Liver (tissue), 9 donors: ENCODE measurements around the gene MEIS2. TPM values are rescaled to one million over a fixed set of nuclear protein-coding genes. Genes with fewer than 3 reads are reported as not detected.

Experiments used
- DNase-seq: peaks from one replicate; pipeline ENCODE4 v3.0.0-alpha.2; 2017; ENCODE audit warnings: low spot score
- H3K27ac ChIP-seq, 2 donors: one replicate each; pipeline ENCODE4 v1.7.0; 2013; ENCODE audit warnings: inconsistent platforms in 2 of 2, low read length in 2 of 2, control low read depth in 1 of 2, low read depth in 1 of 2, mild to moderate bottlenecking in 1 of 2
- H3K27me3 ChIP-seq, 4 donors: one replicate each; pipeline versions ENCODE4 v1.6.1 to v1.7.0; 2013; ENCODE audit warnings: low read length in 3 of 4, inconsistent platforms in 1 of 4, mild to moderate bottlenecking in 1 of 4, moderate library complexity in 1 of 4; ENCODE audit not compliant: control insufficient read depth in 4 of 4, insufficient read depth in 4 of 4
- H3K36me3 ChIP-seq, 4 donors: one replicate each; pipeline versions ENCODE4 v1.6.1 to v1.7.0; 2013; ENCODE audit warnings: low read length in 3 of 4, mild to moderate bottlenecking in 3 of 4, low read depth in 1 of 4, moderate library complexity in 1 of 4; ENCODE audit not compliant: control insufficient read depth in 4 of 4, insufficient read depth in 3 of 4
- H3K4me1 ChIP-seq, 4 donors: one replicate each; pipeline versions ENCODE4 v1.6.1 to v1.7.0; 2013; ENCODE audit warnings: low read length in 3 of 4, mild to moderate bottlenecking in 3 of 4, moderate library complexity in 1 of 4; ENCODE audit not compliant: control insufficient read depth in 4 of 4, insufficient read depth in 4 of 4
- H3K4me3 ChIP-seq, 3 donors: one replicate each; pipeline versions ENCODE4 v1.6.1 to v1.7.0; 2013; ENCODE audit warnings: low read length in 3 of 3, control low read depth in 1 of 3, low read depth in 1 of 3, mild to moderate bottlenecking in 1 of 3
- H3K9ac ChIP-seq, 2 donors: one replicate each; pipeline ENCODE4 v1.7.0; 2013; ENCODE audit warnings: low read length in 2 of 2, mild to moderate bottlenecking in 2 of 2, moderate library complexity in 2 of 2, control low read depth in 1 of 2, low read depth in 1 of 2
- H3K9me3 ChIP-seq, 4 donors: one replicate each; pipeline versions ENCODE4 v1.6.1 to v1.7.0; 2013; ENCODE audit warnings: low read length in 3 of 4; ENCODE audit not compliant: control insufficient read depth in 4 of 4
- ATF3 ChIP-seq: IDR thresholded peaks from 2 replicates; pipeline ENCODE4 v1.6.1; 2016; ENCODE audit warnings: antibody characterized with exemption
- CTCF ChIP-seq: fragments of 150-350 bp; IDR thresholded peaks from 2 replicates; pipeline ENCODE4 v1.5.1; 2017; ENCODE audit warnings: improper control_type of control experiment, low read depth, low read length; ENCODE audit not compliant: missing input control
- EGR1 ChIP-seq, 2 donors: IDR thresholded peaks; 2 replicates each; pipeline ENCODE4 v1.6.1; 2016 to 2018; ENCODE audit warnings: antibody characterized with exemption in 2 of 2, low read depth in 2 of 2
- FOXA2 ChIP-seq: IDR thresholded peaks from 2 replicates; pipeline ENCODE4 v1.6.1; 2016; ENCODE audit warnings: antibody characterized with exemption
- HNF4A ChIP-seq, 2 donors: conservative IDR thresholded peaks; 2 replicates each; pipeline ENCODE4 v1.6.1; 2016; ENCODE audit warnings: antibody characterized with exemption in 2 of 2, mild to moderate bottlenecking in 2 of 2
- HNF4G ChIP-seq: IDR thresholded peaks from 2 replicates; pipeline ENCODE4 v1.6.1; 2016; ENCODE audit warnings: antibody characterized with exemption
- JUND ChIP-seq, 2 donors: IDR thresholded peaks; 2 replicates each; pipeline ENCODE4 v1.6.1; 2016; ENCODE audit warnings: antibody characterized with exemption in 2 of 2
- MAX ChIP-seq: IDR thresholded peaks from 2 replicates; pipeline ENCODE4 v1.6.1; 2016; ENCODE audit warnings: antibody characterized with exemption
- NR2F2 ChIP-seq: IDR thresholded peaks from 2 replicates; pipeline ENCODE4 v1.6.1; 2016; ENCODE audit warnings: antibody characterized with exemption
- RAD21 ChIP-seq, 2 donors: IDR thresholded peaks; 2 replicates each; pipeline ENCODE4 v1.6.1; 2016; ENCODE audit warnings: antibody characterized with exemption in 2 of 2, mild to moderate bottlenecking in 2 of 2
- REST ChIP-seq: IDR thresholded peaks from 2 replicates; pipeline ENCODE4 v1.6.1; 2016; ENCODE audit warnings: antibody characterized with exemption, mild to moderate bottlenecking
- RXRA ChIP-seq, 2 donors: IDR thresholded peaks; 2 replicates each; pipeline ENCODE4 v1.6.1; 2017 to 2018; ENCODE audit warnings: antibody characterized with exemption in 2 of 2, mild to moderate bottlenecking in 1 of 2
- SP1 ChIP-seq: IDR thresholded peaks from 2 replicates; pipeline ENCODE4 v1.6.1; 2018; ENCODE audit warnings: antibody characterized with exemption, mild to moderate bottlenecking
- YY1 ChIP-seq: IDR thresholded peaks from 2 replicates; pipeline ENCODE4 v1.6.1; 2016; ENCODE audit warnings: antibody characterized with exemption, mild to moderate bottlenecking
- ZBTB33 ChIP-seq: IDR thresholded peaks from 2 replicates; pipeline ENCODE4 v1.6.1; 2016; ENCODE audit warnings: antibody characterized with exemption
- WGBS: extraction: QIAGEN DNeasy Blood & Tissue Kit; methylation state at CpG from one replicate; pipeline ENCODE4 v1.1.7; 2013; 5-methylcytosine and 5-hydroxymethylcytosine counted together
- polyA plus RNA-seq, 2 donors: library from polyadenylated mRNA; stranded (reverse) in 1 of 2; unstranded in 1 of 2; fragments of 200-250 nt in 1 of 2; fragments of >200 nt in 1 of 2; fragmentation: Nextera tagmentation in 1 of 2; extraction: Ambion mirVana in 1 of 2; gene quantifications; one replicate each; pipeline versions ENCODE4 v1.2.1 to v1.2.3, GENCODE V29; 2013 to 2015
- total RNA-seq, 2 donors: library from RNA; depleted of rRNA; stranded (reverse); fragments of >200 nt; gene quantifications; one replicate each; pipeline ENCODE4 v1.2.3, GENCODE V29; 2014
- donor health status: healthy.
- donor health status: healthy.
- donor health status: healthy.
- donor health status: healthy.
- donor health status: healthy.

Gene MEIS2
- total and polyA plus RNA-seq, 4 donors: 3.9 to 12.6 (median 7.6) TPM

- TF ChIP-seq MAX: no peak
Observed at GRCh38 chr15:37083610-37084009, 16.7 kb downstream of the MEIS2 start (continued).

GRCh38 chr15:37081983-37082382, 18.4 kb downstream of the MEIS2 start:
- Histone ChIP-seq H3K4me3 (no peak overlapping the region), H3K4me1 (peaks cover 0 to 3% (median 0%) of the 10 kb centered on the region in 4 donors), H3K27ac (no peak overlapping the region), H3K27me3 (no peaks in the 10 kb centered on the region), H3K9me3 (no peaks in the 10 kb centered on the region), H3K9ac (no peak overlapping the region), H3K36me3 (peaks cover 4 to 6% (median 4%) of the 10 kb centered on the region in 4 donors)
- WGBS: 95% methylated on average over 5 of the region's 5 CpGs
- no peak for DNase-seq
- TF ChIP-seq NR2F2 (no peak), RAD21 (IDR thresholded peaks at IDR 0.05) (no peak)

- H3K27ac ChIP-seq: no peak overlapping the region
Observed at GRCh38 chr15:37080261-37080921, 20.0 kb downstream of the MEIS2 start.

GRCh38 chr15:37079726-37080125, 20.6 kb downstream of the MEIS2 start:
- no peak for DNase-seq
- H3K9me3 ChIP-seq: no peaks in the 10 kb centered on the region
- H3K27ac ChIP-seq: no peak overlapping the region
- H3K4me1 ChIP-seq: peaks cover 0 to 3% (median 0%) of the 10 kb centered on the region in 4 donors
- no peak overlapping the region for H3K9ac ChIP-seq
- H3K36me3 ChIP-seq: peaks cover 0 to 5% (median 4%) of the 10 kb centered on the region in 4 donors
- TF ChIP-seq RXRA (IDR thresholded peaks at IDR 0.05): no peak
- TF ChIP-seq REST: no peak
- no peak for TF ChIP-seq NR2F2
- TF ChIP-seq SP1: no peak
- TF ChIP-seq HNF4G: no peak
- TF ChIP-seq ZBTB33: no peak
- no peak for TF ChIP-seq MAX
- TF ChIP-seq ATF3: no peak
- no peak for TF ChIP-seq CTCF
- no peak for TF ChIP-seq JUND (IDR thresholded peaks at IDR 0.05)
- no peak for TF ChIP-seq EGR1 (IDR thresholded peaks at IDR 0.05; ENCODE audit: low read depth in 2 of 2)
- no peak for TF ChIP-seq YY1
- no peak for TF ChIP-seq FOXA2
- no peak for TF ChIP-seq RAD21 (IDR thresholded peaks at IDR 0.05)
- TF ChIP-seq HNF4A (conservative IDR thresholded peaks at IDR 0.05): no peak
- H3K4me3 ChIP-seq: no peak overlapping the region
- WGBS: 59% methylated on average over 6 of the region's 6 CpGs
- H3K27me3 ChIP-seq: no peaks in the 10 kb centered on the region

More at GRCh38 chr15:37080261-37080921, 20.0 kb downstream of the MEIS2 start:
- no peaks in the 10 kb centered on the region for H3K9me3 ChIP-seq
- peaks cover 0 to 3% (median 0%) of the 10 kb centered on the region in 4 donors for H3K4me1 ChIP-seq
- H3K36me3 ChIP-seq: peaks cover 0 to 5% (median 4%) of the 10 kb centered on the region in 4 donors
- H3K27me3 ChIP-seq: no peaks in the 10 kb centered on the region
- no peak overlapping the region for H3K9ac ChIP-seq
- WGBS: 73% methylated on average over 5 of the region's 5 CpGs
- no peak overlapping the region for H3K4me3 ChIP-seq
- no peak for DNase-seq
- no peak for TF ChIP-seq RAD21 (IDR thresholded peaks at IDR 0.05)
- TF ChIP-seq JUND (IDR thresholded peaks at IDR 0.05): no peak
- no peak for TF ChIP-seq MAX
- TF ChIP-seq EGR1 (IDR thresholded peaks at IDR 0.05; ENCODE audit: low read depth in 2 of 2): no peak
- TF ChIP-seq RXRA (IDR thresholded peaks at IDR 0.05): no peak
- no peak for TF ChIP-seq YY1
- TF ChIP-seq SP1: no peak
